ENCODE measurements around the gene DLG1.

DNA sequence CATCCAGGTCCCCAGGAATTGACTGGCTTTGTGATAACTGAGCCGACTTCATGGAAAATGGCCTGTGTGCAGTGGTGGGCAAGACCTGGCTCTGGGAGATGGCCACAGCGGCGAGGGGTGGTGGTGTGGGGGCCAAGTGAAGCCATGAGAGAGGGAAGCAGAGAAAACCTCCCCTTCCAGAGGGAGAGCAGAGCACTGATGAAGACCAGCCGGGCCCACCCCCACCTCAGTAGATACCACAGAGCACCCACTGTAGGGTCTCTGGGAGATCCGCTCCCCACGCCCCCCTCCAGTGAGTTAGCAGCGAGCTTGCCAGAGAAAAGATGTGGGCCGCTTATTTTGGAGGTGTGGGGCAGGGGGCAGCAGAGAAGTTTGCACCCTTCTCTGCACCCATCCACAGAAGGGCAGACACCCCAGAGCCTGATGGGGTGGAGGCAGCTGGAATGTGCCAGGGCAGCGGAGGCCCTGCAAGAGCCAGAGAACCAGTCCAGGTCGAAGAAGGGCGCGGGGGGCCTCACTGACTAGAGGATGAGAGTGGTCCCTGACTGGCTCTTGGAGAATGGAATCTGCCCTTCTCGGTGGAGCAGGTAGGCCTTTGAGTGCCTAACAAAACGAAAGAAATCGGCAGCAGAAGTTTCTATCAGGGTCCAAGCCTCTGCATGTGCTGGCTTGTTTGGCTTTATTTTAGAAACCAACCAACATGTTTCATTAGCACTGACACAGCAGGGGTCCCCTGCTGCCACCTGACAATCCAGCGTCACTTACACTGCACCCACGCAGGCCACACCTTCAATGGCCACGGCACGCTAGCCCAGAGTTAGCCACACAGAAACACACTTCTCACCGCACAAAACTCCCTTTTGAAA lies 297.1 kb downstream of the DLG1 start:
- TF ChIP-seq, protein P1, sequence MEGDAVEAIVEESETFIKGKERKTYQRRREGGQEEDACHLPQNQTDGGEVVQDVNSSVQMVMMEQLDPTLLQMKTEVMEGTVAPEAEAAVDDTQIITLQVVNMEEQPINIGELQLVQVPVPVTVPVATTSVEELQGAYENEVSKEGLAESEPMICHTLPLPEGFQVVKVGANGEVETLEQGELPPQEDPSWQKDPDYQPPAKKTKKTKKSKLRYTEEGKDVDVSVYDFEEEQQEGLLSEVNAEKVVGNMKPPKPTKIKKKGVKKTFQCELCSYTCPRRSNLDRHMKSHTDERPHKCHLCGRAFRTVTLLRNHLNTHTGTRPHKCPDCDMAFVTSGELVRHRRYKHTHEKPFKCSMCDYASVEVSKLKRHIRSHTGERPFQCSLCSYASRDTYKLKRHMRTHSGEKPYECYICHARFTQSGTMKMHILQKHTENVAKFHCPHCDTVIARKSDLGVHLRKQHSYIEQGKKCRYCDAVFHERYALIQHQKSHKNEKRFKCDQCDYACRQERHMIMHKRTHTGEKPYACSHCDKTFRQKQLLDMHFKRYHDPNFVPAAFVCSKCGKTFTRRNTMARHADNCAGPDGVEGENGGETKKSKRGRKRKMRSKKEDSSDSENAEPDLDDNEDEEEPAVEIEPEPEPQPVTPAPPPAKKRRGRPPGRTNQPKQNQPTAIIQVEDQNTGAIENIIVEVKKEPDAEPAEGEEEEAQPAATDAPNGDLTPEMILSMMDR (IDR thresholded peaks at IDR 0.05; ENCODE audit: low read length), result no peak
- no peak for TF ChIP-seq EZH2phosphoT487 (IDR thresholded peaks at IDR 0.05; ENCODE audit: low read length)

Measured in MM.1S (cell line).